GM23248 (cell line): ENCODE data around the gene SECISBP2L.

ENCODE experiments used
- EZH2 ChIP-seq: fragments of 200-600 bp; sonication (generic); IDR thresholded peaks from 2 replicates; pipeline ENCODE4 v1.6.1; 2018; ENCODE audit warnings: antibody characterized with exemption, mild to moderate bottlenecking; ENCODE audit not compliant: insufficient read depth, poor library complexity, severe bottlenecking
- EZH2phosphoT487 ChIP-seq: fragments of 200-600 bp; sonication (generic); IDR thresholded peaks from 2 replicates; pipeline ENCODE4 v1.6.1; 2018; ENCODE audit warnings: antibody characterized with exemption, moderate library complexity, mild to moderate bottlenecking, low read depth; ENCODE audit not compliant: insufficient read depth

DNA sequence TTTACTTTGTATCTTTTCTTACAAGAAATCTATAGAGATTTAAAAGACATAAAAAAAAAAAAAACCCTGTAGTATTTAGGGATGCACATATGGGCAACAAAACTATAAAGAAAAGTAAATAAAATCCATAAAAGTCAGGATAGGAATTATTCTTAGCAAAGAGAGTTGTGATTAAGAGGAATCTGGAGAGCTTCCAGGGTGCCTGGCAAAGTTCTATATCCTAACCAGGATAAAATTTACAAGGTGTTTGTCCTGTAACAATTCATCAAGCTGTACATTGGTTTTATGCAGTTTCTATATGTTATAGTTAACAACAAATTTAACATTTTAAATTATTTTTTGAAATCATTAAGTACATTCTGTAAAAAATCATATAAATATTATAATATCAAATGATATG lies 7.9 kb downstream of the SECISBP2L start:
- TF ChIP-seq EZH2phosphoT487, result no peak
- TF ChIP-seq EZH2, result no peak
